Skeletal muscle tissue (tissue), 4 donors: ENCODE results near the gene MAGI2. TPM values are rescaled to one million over a fixed set of nuclear protein-coding genes. Genes with fewer than 3 reads are reported as not detected.

Experiments
- H3K27ac ChIP-seq: one replicate; pipeline ENCODE4 v1.7.0; 2013; ENCODE audit warnings: mild to moderate bottlenecking, low read depth, low read length, inconsistent platforms
- H3K27me3 ChIP-seq, 3 donors: one replicate each; pipeline ENCODE4 v1.7.0; 2013; ENCODE audit warnings: low read length in 3 of 3; ENCODE audit not compliant: control insufficient read depth in 3 of 3, insufficient read depth in 3 of 3
- H3K36me3 ChIP-seq, 3 donors: one replicate each; pipeline ENCODE4 v1.7.0; 2013; ENCODE audit warnings: low read length in 3 of 3; ENCODE audit not compliant: control insufficient read depth in 3 of 3, insufficient read depth in 3 of 3
- H3K4me1 ChIP-seq, 3 donors: one replicate each; pipeline ENCODE4 v1.7.0; 2013; ENCODE audit warnings: low read length in 3 of 3, mild to moderate bottlenecking in 3 of 3; ENCODE audit not compliant: control insufficient read depth in 3 of 3, insufficient read depth in 3 of 3
- H3K4me3 ChIP-seq, 3 donors: one replicate each; pipeline ENCODE4 v1.7.0; 2013; ENCODE audit warnings: low read length in 3 of 3
- H3K9ac ChIP-seq, 3 donors: one replicate each; pipeline ENCODE4 v1.7.0; 2013; ENCODE audit warnings: low read length in 3 of 3, mild to moderate bottlenecking in 3 of 3, moderate library complexity in 2 of 3, low read depth in 1 of 3
- H3K9me3 ChIP-seq, 3 donors: one replicate each; pipeline ENCODE4 v1.7.0; 2013; ENCODE audit warnings: low read length in 3 of 3; ENCODE audit not compliant: control insufficient read depth in 3 of 3
- total RNA-seq: library from RNA; depleted of rRNA; stranded (reverse); fragments of >200 nt; gene quantifications from one replicate; pipeline ENCODE4 v1.2.3, GENCODE V29; 2014
- donor health status: Osteomylitis.

MAGI2 gene
- total RNA-seq, 1 donor from 2014 or later = 4.2 TPM

GRCh38 chr7:78055001-78055573 lies 1398.4 kb downstream of the MAGI2 start:
- Histone ChIP-seq H3K36me3 (no peaks in the 10 kb centered on the region), H3K4me3 (no peak overlapping the region), H3K27ac (no peak overlapping the region), H3K4me1 (no peaks in the 10 kb centered on the region), H3K27me3 (no peaks in the 10 kb centered on the region), H3K9ac (no peak overlapping the region), H3K9me3 (no peaks in the 10 kb centered on the region)

- H3K27me3 ChIP-seq = no peaks in the 10 kb centered on the region
- no peaks in the 10 kb centered on the region for H3K36me3 ChIP-seq
- no peak overlapping the region for H3K27ac ChIP-seq
- H3K9ac ChIP-seq = no peak overlapping the region
- H3K4me1 ChIP-seq = no peaks in the 10 kb centered on the region
- H3K4me3 ChIP-seq = no peak overlapping the region
- no peaks in the 10 kb centered on the region for H3K9me3 ChIP-seq
Observed at GRCh38 chr7:78052112-78052511, 1401.4 kb downstream of the MAGI2 start.

GRCh38 chr7:78047800-78048199 lies 1405.7 kb downstream of the MAGI2 start:
- no peaks in the 10 kb centered on the region for H3K36me3 ChIP-seq
- no peak overlapping the region for H3K9ac ChIP-seq
- H3K9me3 ChIP-seq = no peaks in the 10 kb centered on the region
- no peaks in the 10 kb centered on the region for H3K4me1 ChIP-seq
- H3K27me3 ChIP-seq = no peaks in the 10 kb centered on the region
- H3K27ac ChIP-seq = no peak overlapping the region
- H3K4me3 ChIP-seq = no peak overlapping the region

DNA sequence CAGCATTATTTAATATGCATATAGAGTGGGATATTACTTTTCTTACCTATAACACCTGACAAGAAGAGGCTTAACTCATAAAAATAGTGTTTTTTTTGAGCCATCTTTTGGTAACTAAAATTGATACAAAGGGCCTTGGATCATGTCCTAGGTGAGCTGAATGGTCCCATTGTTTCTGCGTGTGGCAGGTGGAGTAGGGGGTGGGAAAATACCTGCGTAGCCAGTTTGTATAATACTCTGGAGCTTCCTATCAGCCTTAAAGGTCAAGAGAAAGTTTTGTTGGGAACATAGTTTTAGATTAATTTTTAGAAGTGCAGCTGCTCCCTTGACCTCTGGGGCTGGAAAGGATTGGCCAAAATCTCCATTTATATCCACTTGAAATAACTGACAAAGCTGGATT lies 1410.3 kb downstream of the MAGI2 start:
- H3K9me3 ChIP-seq = no peaks in the 10 kb centered on the region
- no peak overlapping the region for H3K9ac ChIP-seq
- H3K36me3 ChIP-seq = no peaks in the 10 kb centered on the region
- no peak overlapping the region for H3K27ac ChIP-seq
- no peaks in the 10 kb centered on the region for H3K27me3 ChIP-seq
- H3K4me3 ChIP-seq = no peak overlapping the region
- peaks cover 0 to 3% (median 0%) of the 10 kb centered on the region in 3 donors for H3K4me1 ChIP-seq

DNA sequence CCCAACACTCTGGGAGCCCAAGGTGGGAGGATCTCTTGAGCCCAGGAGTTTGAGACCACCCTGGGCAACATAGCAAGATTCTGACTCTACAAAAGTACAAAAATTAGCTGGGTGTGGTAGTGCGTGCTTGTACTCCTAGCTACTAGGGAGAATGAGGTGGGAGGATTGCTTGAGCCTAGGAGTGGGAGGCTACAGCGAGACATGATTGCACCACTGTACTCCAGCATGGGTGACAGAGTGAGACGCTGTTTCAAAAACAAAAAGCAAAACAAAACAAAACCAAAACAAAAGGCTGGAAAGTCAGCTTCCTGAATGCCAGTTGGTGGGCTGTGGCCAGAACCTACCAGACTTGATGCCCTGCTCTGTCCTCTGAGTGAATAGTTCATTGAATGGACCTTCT lies 1412.0 kb downstream of the MAGI2 start:
- Histone ChIP-seq H3K4me1 (peaks cover 0 to 3% (median 0%) of the 10 kb centered on the region in 3 donors), H3K27ac (no peak overlapping the region), H3K9ac (no peak overlapping the region), H3K27me3 (no peaks in the 10 kb centered on the region), H3K4me3 (no peak overlapping the region), H3K36me3 (no peaks in the 10 kb centered on the region), H3K9me3 (no peaks in the 10 kb centered on the region)

GRCh38 chr7:78039790-78040776 lies 1413.4 kb downstream of the MAGI2 start:
- Histone ChIP-seq H3K27me3 (no peaks in the 10 kb centered on the region), H3K27ac (no peak overlapping the region), H3K36me3 (no peaks in the 10 kb centered on the region), H3K4me1 (peaks cover 0 to 3% (median 0%) of the 10 kb centered on the region in 3 donors), H3K9ac (peak overlapping the region in 1 of 3 donors; percentile 8), H3K9me3 (no peaks in the 10 kb centered on the region), H3K4me3 (peak overlapping the region in 1 of 3 donors; percentile 29)

DNA sequence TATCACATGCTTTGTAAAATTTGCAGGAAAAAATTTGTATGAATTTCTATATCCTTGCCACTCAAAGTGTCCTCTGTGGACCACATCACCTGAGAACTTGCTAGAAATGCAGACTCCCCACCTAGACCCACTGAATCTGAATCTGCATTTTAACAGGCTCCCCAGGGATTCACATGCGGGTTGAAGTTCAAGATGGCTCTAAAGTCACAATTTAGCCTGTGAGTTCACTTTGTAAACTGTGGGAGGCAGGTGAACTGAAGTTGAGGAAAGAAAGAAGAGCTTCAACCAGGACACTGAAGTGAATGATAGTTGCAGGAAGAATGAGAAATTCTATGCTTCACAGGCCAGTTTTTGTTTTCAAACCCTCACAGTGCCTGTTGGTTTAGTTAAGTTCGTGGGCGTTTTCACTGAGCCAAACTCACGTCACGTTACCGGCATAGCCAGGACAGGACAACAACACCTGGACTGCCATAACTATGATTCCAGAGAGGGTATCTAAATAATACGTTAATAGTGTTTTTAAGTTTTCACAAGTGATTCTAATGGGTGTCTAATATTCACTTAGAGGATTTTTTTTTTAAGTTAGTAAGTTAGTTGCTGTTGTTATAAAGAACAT lies 1414.9 kb downstream of the MAGI2 start:
- Histone ChIP-seq H3K4me1 (peaks cover 0 to 3% (median 0%) of the 10 kb centered on the region in 3 donors), H3K9me3 (no peaks in the 10 kb centered on the region), H3K27ac (no peak overlapping the region), H3K4me3 (no peak overlapping the region), H3K27me3 (no peaks in the 10 kb centered on the region), H3K9ac (no peak overlapping the region), H3K36me3 (no peaks in the 10 kb centered on the region)

DNA sequence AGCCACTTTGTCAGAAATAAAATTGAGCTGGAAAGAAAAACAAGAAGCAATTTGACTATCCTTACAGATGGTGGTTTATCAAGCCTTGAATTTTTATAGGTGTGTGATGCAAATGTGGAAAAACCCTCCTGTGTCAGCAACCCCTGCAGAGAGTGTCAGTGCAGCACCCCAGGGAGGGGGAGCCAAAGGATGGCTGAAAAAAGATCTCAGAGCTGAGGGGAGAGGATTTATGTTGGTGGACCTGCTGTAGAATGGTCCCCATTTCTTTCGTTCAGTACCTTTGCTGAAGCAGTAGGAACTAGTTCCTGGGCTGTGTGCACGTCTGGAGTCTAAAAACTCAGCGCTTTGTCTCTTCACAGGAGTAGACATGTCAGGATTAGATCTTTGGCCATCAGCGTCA lies 1415.9 kb downstream of the MAGI2 start:
- Histone ChIP-seq H3K9ac (no peak overlapping the region), H3K36me3 (no peaks in the 10 kb centered on the region), H3K27ac (no peak overlapping the region), H3K4me3 (no peak overlapping the region), H3K4me1 (peaks cover 0 to 3% (median 0%) of the 10 kb centered on the region in 3 donors), H3K27me3 (no peaks in the 10 kb centered on the region), H3K9me3 (no peaks in the 10 kb centered on the region)

DNA sequence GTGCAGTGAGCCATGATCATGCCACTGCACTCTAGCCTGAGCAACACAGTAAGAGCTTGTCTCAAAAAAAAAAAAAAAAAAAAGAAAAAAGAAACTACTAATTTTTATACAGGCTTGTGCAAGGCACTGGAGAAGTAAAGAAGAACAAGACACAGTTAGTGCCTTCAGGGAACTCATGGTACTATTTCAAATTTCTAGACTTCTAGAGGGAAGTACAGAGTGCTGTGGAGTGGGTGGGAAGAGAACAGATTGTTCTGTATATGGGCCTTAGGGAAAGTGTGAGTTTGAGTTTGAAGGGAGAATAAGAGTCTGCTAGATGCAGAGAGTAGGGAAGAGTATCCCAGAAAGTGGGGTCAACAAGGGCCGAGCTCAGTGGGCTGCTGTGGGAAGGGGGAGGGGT lies 1420.1 kb downstream of the MAGI2 start:
- no peaks in the 10 kb centered on the region for H3K27me3 ChIP-seq
- no peaks in the 10 kb centered on the region for H3K4me1 ChIP-seq
- no peaks in the 10 kb centered on the region for H3K9me3 ChIP-seq
- no peak overlapping the region for H3K4me3 ChIP-seq
- H3K9ac ChIP-seq = no peak overlapping the region
- no peaks in the 10 kb centered on the region for H3K36me3 ChIP-seq
- H3K27ac ChIP-seq = no peak overlapping the region

DNA sequence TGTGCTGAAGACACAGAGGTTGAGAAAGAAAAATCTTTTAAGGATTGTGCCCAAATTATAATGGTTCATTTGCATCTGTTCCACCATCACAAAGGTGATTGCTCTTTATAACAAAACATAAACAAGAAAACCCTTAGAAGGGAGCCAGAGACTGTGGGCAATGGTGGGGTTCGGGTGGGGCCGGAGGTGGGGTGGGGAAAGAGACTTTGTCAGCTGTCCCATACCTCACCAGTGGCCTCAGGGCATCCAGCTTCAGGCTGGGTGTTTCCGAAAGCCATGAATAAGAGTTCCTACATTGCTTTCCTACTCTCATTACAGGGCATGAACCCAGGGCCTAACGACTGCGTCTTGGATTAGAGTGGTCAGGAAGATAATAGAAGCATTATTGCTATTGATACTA lies 1427.0 kb downstream of the MAGI2 start:
- Histone ChIP-seq H3K9ac (no peak overlapping the region), H3K4me3 (no peak overlapping the region), H3K27me3 (no peaks in the 10 kb centered on the region), H3K9me3 (no peaks in the 10 kb centered on the region), H3K4me1 (no peaks in the 10 kb centered on the region), H3K36me3 (no peaks in the 10 kb centered on the region), H3K27ac (no peak overlapping the region)
